HEK293T (cell line): Measurements from ENCODE around the gene REV1.
"Not testable (repeated sequence)": the region's sequence is repeated elsewhere in the genome, so short reads cannot be mapped to it uniquely, and the experiment has no call there.

Source experiments
- CTCF ChIA-PET: fragments of 350-600 bp; formaldehyde crosslinking; extraction: SDS; loops from one replicate; lab custom pipeline; 2021; ENCODE audit warnings: antibody characterized with exemption, inconsistent platforms; lab: Yijun Ruan, JAX
- POLR2A ChIA-PET: fragments of 350-600 bp; formaldehyde crosslinking; extraction: SDS; loops from one replicate; lab custom pipeline; 2020; ENCODE audit warnings: antibody characterized with exemption, inconsistent platforms; lab: Yijun Ruan, JAX
- DNase-seq: peaks from one replicate; pipeline ENCODE4 v3.0.0; 2012; ENCODE audit warnings: mixed read lengths; ENCODE audit errors: extremely low spot score
- ARNT ChIP-seq: fragments of 450-650 bp; IDR thresholded peaks from 2 replicates; pipeline ENCODE4 v1.6.1; 2017; ENCODE audit warnings: mild to moderate bottlenecking
- BHLHE40 ChIP-seq: fragments of 450-650 bp; IDR thresholded peaks from 2 replicates; pipeline ENCODE4 v1.6.1; 2016; ENCODE audit warnings: mild to moderate bottlenecking, moderate library complexity, borderline replicate concordance
- CTBP1 ChIP-seq: fragments of 450-650 bp; IDR thresholded peaks from 2 replicates; pipeline ENCODE4 v1.6.1; 2016; ENCODE audit warnings: borderline replicate concordance
- ELF4 ChIP-seq: fragments of 450-650 bp; IDR thresholded peaks from 2 replicates; pipeline ENCODE4 v1.6.1; 2017; ENCODE audit warnings: antibody characterized with exemption
- FOXA1 ChIP-seq: fragments of 450-650 bp; IDR thresholded peaks from 2 replicates; pipeline ENCODE4 v1.6.1; 2016; ENCODE audit warnings: mild to moderate bottlenecking
- FOXK2 ChIP-seq: fragments of 450-650 bp; IDR thresholded peaks from 2 replicates; pipeline ENCODE4 v1.6.1; 2016; ENCODE audit warnings: mild to moderate bottlenecking
- FOXM1 ChIP-seq: fragments of 450-650 bp; IDR thresholded peaks from 2 replicates; pipeline ENCODE4 v1.6.1; 2017; ENCODE audit warnings: mild to moderate bottlenecking, borderline replicate concordance
- HDGF ChIP-seq: fragments of 450-650 bp; IDR thresholded peaks from 2 replicates; pipeline ENCODE4 v1.6.1; 2017; ENCODE audit warnings: antibody characterized with exemption, borderline replicate concordance
- L3MBTL2 ChIP-seq: fragments of 450-650 bp; conservative IDR thresholded peaks from 2 replicates; pipeline ENCODE4 v1.6.1; 2016; ENCODE audit warnings: mild to moderate bottlenecking
- LEF1 ChIP-seq: fragments of 450-650 bp; IDR thresholded peaks from 2 replicates; pipeline ENCODE4 v1.6.1; 2017; ENCODE audit warnings: mild to moderate bottlenecking, borderline replicate concordance
- NFRKB ChIP-seq: fragments of 450-650 bp; IDR thresholded peaks from 2 replicates; pipeline ENCODE4 v1.6.1; 2016; ENCODE audit warnings: mild to moderate bottlenecking, moderate library complexity
- PKNOX1 ChIP-seq: fragments of 450-650 bp; IDR thresholded peaks from 2 replicates; pipeline ENCODE4 v1.6.1; 2016
- SP1 ChIP-seq: fragments of 450-650 bp; IDR thresholded peaks from 2 replicates; pipeline ENCODE4 v1.6.1; 2017
- SUZ12 ChIP-seq: fragments of 450-650 bp; IDR thresholded peaks from 2 replicates; pipeline ENCODE4 v1.6.1; 2016; ENCODE audit warnings: mild to moderate bottlenecking
- TARDBP ChIP-seq: fragments of 450-650 bp; IDR thresholded peaks from 2 replicates; pipeline ENCODE4 v1.6.1; 2016
- ZNF384 ChIP-seq: fragments of 450-650 bp; IDR thresholded peaks from 2 replicates; pipeline ENCODE4 v1.6.1; 2016

Gene REV1

GRCh38 chr2:99481527-99481926 lies 8.3 kb downstream of the REV1 start:
- no peak for DNase-seq
- CTCF ChIA-PET, result interaction anchor here (0.5 to 0.7 kb wide), 3 partner anchors 19 to 1760 kb away, joined by 3 to 6 read pairs (median 3); no protein-coding TSS in a partner anchor
- POLR2A ChIA-PET, result interaction anchor here (0.7 kb wide), 1 partner anchor 144 kb away, joined by 3 read pairs; the partner anchor contains the start of gene EIF5B
- TF ChIP-seq LEF1, result no peak
- no peak for TF ChIP-seq HDGF
- no peak for TF ChIP-seq SP1
- no peak for TF ChIP-seq ELF4
- no peak for TF ChIP-seq PKNOX1
- no peak for TF ChIP-seq CTBP1
- no peak for TF ChIP-seq TARDBP
- no peak for TF ChIP-seq NFRKB
- TF ChIP-seq FOXM1, result no peak
- TF ChIP-seq FOXK2, result no peak
- TF ChIP-seq ZNF384, result no peak
- TF ChIP-seq BHLHE40, result no peak
- TF ChIP-seq L3MBTL2, result no peak
- no peak for TF ChIP-seq ARNT

- TF ChIP-seq FOXK2, result no peak
- TF ChIP-seq HDGF, result no peak
- no peak for TF ChIP-seq TARDBP
- no peak for TF ChIP-seq ELF4
- no peak for TF ChIP-seq LEF1
- TF ChIP-seq NFRKB, result no peak
- no peak for TF ChIP-seq SUZ12
- TF ChIP-seq ARNT, result no peak
- no peak for TF ChIP-seq ZNF384
- POLR2A ChIA-PET, result no interaction called here
- CTCF ChIA-PET, result no interaction called here
- no peak for DNase-seq
These were observed 9.4 kb downstream of the REV1 start for GRCh38 chr2:99480390-99480789.

GRCh38 chr2:99478632-99479031 lies 11.2 kb downstream of the REV1 start:
- TF ChIP-seq HDGF (no peak), NFRKB (no peak), ZNF384 (no peak), FOXA1 (no peak), L3MBTL2 (no peak), SUZ12 (no peak), PKNOX1 (no peak), ARNT (no peak), CTBP1 (no peak), ELF4 (no peak), FOXK2 (no peak), BHLHE40 (no peak), LEF1 (no peak), SP1 (no peak), TARDBP (no peak), FOXM1 (no peak)
- POLR2A ChIA-PET, result no interaction called here
- DNase-seq, result no peak
- CTCF ChIA-PET, result no interaction called here

- POLR2A ChIA-PET, result no interaction called here
- TF ChIP-seq ELF4, result no peak
- DNase-seq, result no peak
- CTCF ChIA-PET, result interaction anchor here (0.7 kb wide), 1 partner anchor 40 kb away, joined by 3 read pairs; no protein-coding TSS in a partner anchor
These were observed 12.8 kb downstream of the REV1 start for GRCh38 chr2:99477054-99477453.

GRCh38 chr2:99476629-99477028 lies 13.2 kb downstream of the REV1 start:
- TF ChIP-seq FOXK2 (no peak), ARNT (no peak), LEF1 (no peak), NFRKB (no peak), BHLHE40 (no peak), TARDBP (no peak), ZNF384 (no peak), L3MBTL2 (no peak), PKNOX1 (no peak), FOXA1 (no peak), SP1 (no peak), CTBP1 (no peak), ELF4 (no peak), SUZ12 (no peak), FOXM1 (no peak), HDGF (no peak)
- CTCF ChIA-PET, result no interaction called here
- POLR2A ChIA-PET, result no interaction called here
- no peak for DNase-seq

- POLR2A ChIA-PET, DNase-seq, CTCF ChIA-PET: not testable (repeated sequence)
- TF ChIP-seq PKNOX1, result peak; percentile 25; the same call in 1 of the 2 replicates
These were observed 14.7 kb downstream of the REV1 start for GRCh38 chr2:99475095-99475494.
